Type B pancreatic cell (in vitro differentiated cells): Measurements from ENCODE around the gene SLFNL1. TPM values are rescaled to one million over a fixed set of nuclear protein-coding genes. Genes with fewer than 3 reads are reported as not detected.

Experiments used
- DNase-seq: peaks from one replicate; pipeline ENCODE4 v3.0.0; 2021; ENCODE audit warnings: mixed read lengths; ENCODE audit not compliant: unreplicated experiment; ENCODE audit errors: extremely low spot score
- H3K27ac Mint-ChIP-seq: 2 replicates; pipeline ENCODE4 v1.8.0; 2021; ENCODE audit warnings: mild to moderate bottlenecking, mixed read lengths
- H3K27me3 Mint-ChIP-seq: 2 replicates; pipeline ENCODE4 v1.8.0; 2021; ENCODE audit warnings: mixed read lengths
- H3K36me3 Mint-ChIP-seq: 2 replicates; pipeline ENCODE4 v1.8.0; 2021; ENCODE audit warnings: mixed read lengths
- H3K4me1 Mint-ChIP-seq: one replicate; pipeline ENCODE4 v1.8.0; 2021; ENCODE audit warnings: mixed read lengths; ENCODE audit not compliant: unreplicated experiment
- H3K4me3 Mint-ChIP-seq: 2 replicates; pipeline ENCODE4 v1.8.0; 2021; ENCODE audit warnings: mild to moderate bottlenecking, mixed read lengths
- H3K9me3 Mint-ChIP-seq: 2 replicates; pipeline ENCODE4 v1.8.0; 2021; ENCODE audit warnings: mixed read lengths
- CTCF ChIP-seq: fragments of 200-600 bp; sonication (generic); conservative IDR thresholded peaks from 2 replicates; pipeline ENCODE4 v1.5.0; 2021; ENCODE audit warnings: antibody characterized with exemption, mild to moderate bottlenecking
- total RNA-seq: library from RNA; stranded (reverse); gene quantifications from 2 replicates; pipeline ENCODE4 v1.2.1, GENCODE V29; 2021; ENCODE audit warnings: low replicate concordance

The SLFNL1 gene
- total RNA-seq, 1 donor from 2014 or later = 0.60 TPM

- H3K4me3 Mint-ChIP-seq = peak overlapping the region; percentile 21
- H3K4me1 Mint-ChIP-seq = peaks cover 32% of the 10 kb centered on the region
These were observed 38.2 kb downstream of the SLFNL1 start for GRCh38 chr1:40983286-40983685.

GRCh38 chr1:40982721-40983120, 38.8 kb downstream of the SLFNL1 start:
- H3K27me3 Mint-ChIP-seq = no peaks in the 10 kb centered on the region
- no peak for TF ChIP-seq CTCF
- H3K4me3 Mint-ChIP-seq = peak overlapping the region; percentile 94
- H3K27ac Mint-ChIP-seq = no peak overlapping the region
- peaks cover 15% of the 10 kb centered on the region for H3K36me3 Mint-ChIP-seq
- H3K9me3 Mint-ChIP-seq = no peaks in the 10 kb centered on the region
- peaks cover 32% of the 10 kb centered on the region for H3K4me1 Mint-ChIP-seq
- DNase-seq = no peak

More at GRCh38 chr1:40983286-40983685, 38.2 kb downstream of the SLFNL1 start:
- Mint-ChIP-seq H3K27me3 (no peaks in the 10 kb centered on the region), H3K27ac (no peak overlapping the region), H3K36me3 (peaks cover 16% of the 10 kb centered on the region), H3K9me3 (no peaks in the 10 kb centered on the region)
- no peak for TF ChIP-seq CTCF
- DNase-seq = no peak

- H3K4me3 Mint-ChIP-seq = peak overlapping the region; percentile 94
- no peaks in the 10 kb centered on the region for H3K27me3 Mint-ChIP-seq
- TF ChIP-seq CTCF = no peak
- H3K4me1 Mint-ChIP-seq = peaks cover 35% of the 10 kb centered on the region
- no peaks in the 10 kb centered on the region for H3K9me3 Mint-ChIP-seq
- DNase-seq = no peak
- H3K27ac Mint-ChIP-seq = peak overlapping the region; percentile 1
- peaks cover 15% of the 10 kb centered on the region for H3K36me3 Mint-ChIP-seq
These were observed 39.7 kb downstream of the SLFNL1 start for GRCh38 chr1:40981691-40982448.

GRCh38 chr1:40980453-40981121, 40.9 kb downstream of the SLFNL1 start:
- H3K4me1 Mint-ChIP-seq = peaks cover 37% of the 10 kb centered on the region
- peaks cover 9% of the 10 kb centered on the region for H3K36me3 Mint-ChIP-seq
- no peaks in the 10 kb centered on the region for H3K9me3 Mint-ChIP-seq
- H3K27ac Mint-ChIP-seq = peak overlapping the region; percentile 92
- peak overlapping the region; percentile 94 for H3K4me3 Mint-ChIP-seq
- TF ChIP-seq CTCF = no peak
- DNase-seq = no peak
- H3K27me3 Mint-ChIP-seq = no peaks in the 10 kb centered on the region

- no peak for TF ChIP-seq CTCF
- DNase-seq = peak; percentile 71
- Mint-ChIP-seq H3K27me3 (no peaks in the 10 kb centered on the region), H3K4me3 (peak overlapping the region; percentile 94), H3K27ac (peak overlapping the region; percentile 92), H3K36me3 (peaks cover 9% of the 10 kb centered on the region), H3K9me3 (no peaks in the 10 kb centered on the region), H3K4me1 (peaks cover 37% of the 10 kb centered on the region)
These were observed 41.5 kb downstream of the SLFNL1 start for GRCh38 chr1:40980068-40980452.
